Nephron progenitor cell (in vitro differentiated cells): ENCODE results near the gene KCNJ16.

Experiments used
- DNase-seq: peaks from one replicate; pipeline ENCODE4 v3.0.0; 2021
- H3K27ac Mint-ChIP-seq: 2 replicates; pipeline ENCODE4 v1.8.0; 2021; ENCODE audit warnings: mild to moderate bottlenecking, moderate library complexity, mixed read lengths
- H3K27me3 Mint-ChIP-seq: 2 replicates; pipeline ENCODE4 v1.8.0; 2021; ENCODE audit warnings: mild to moderate bottlenecking, low read depth, mixed read lengths; ENCODE audit not compliant: poor library complexity
- H3K36me3 Mint-ChIP-seq: 2 replicates; pipeline ENCODE4 v1.8.0; 2021; ENCODE audit warnings: low read depth, mixed read lengths
- H3K4me1 Mint-ChIP-seq: 2 replicates; pipeline ENCODE4 v1.8.0; 2021; ENCODE audit warnings: mixed read lengths
- H3K4me3 Mint-ChIP-seq: 2 replicates; pipeline ENCODE4 v1.8.0; 2021; ENCODE audit warnings: mild to moderate bottlenecking, moderate library complexity, mixed read lengths
- H3K9me3 Mint-ChIP-seq: 2 replicates; pipeline ENCODE4 v1.8.0; 2021; ENCODE audit warnings: mild to moderate bottlenecking, moderate library complexity, mixed read lengths
- CTCF ChIP-seq: fragments of 200-600 bp; sonication (generic); IDR thresholded peaks from 2 replicates; pipeline ENCODE4 v1.5.0; 2021; ENCODE audit warnings: antibody characterized with exemption

Gene KCNJ16

GRCh38 chr17:70119545-70119944 lies 44.5 kb downstream of the KCNJ16 start:
- no peak for TF ChIP-seq CTCF

GRCh38 chr17:70119983-70120382 lies 45.0 kb downstream of the KCNJ16 start:
- TF ChIP-seq CTCF, result no peak
- DNase-seq, result no peak
- no peaks in the 10 kb centered on the region for H3K9me3 Mint-ChIP-seq
- H3K27me3 Mint-ChIP-seq, result peaks cover 6% of the 10 kb centered on the region
- H3K36me3 Mint-ChIP-seq, result no peaks in the 10 kb centered on the region
- H3K27ac Mint-ChIP-seq, result no peak overlapping the region
- no peak overlapping the region for H3K4me3 Mint-ChIP-seq
- peaks cover 13% of the 10 kb centered on the region for H3K4me1 Mint-ChIP-seq

More at GRCh38 chr17:70119545-70119944, 44.5 kb downstream of the KCNJ16 start:
- Mint-ChIP-seq H3K27ac (no peak overlapping the region), H3K9me3 (no peaks in the 10 kb centered on the region), H3K4me3 (no peak overlapping the region), H3K4me1 (peaks cover 9% of the 10 kb centered on the region), H3K27me3 (peaks cover 6% of the 10 kb centered on the region), H3K36me3 (no peaks in the 10 kb centered on the region)
- no peak for DNase-seq

- no peak overlapping the region for H3K4me3 Mint-ChIP-seq
- peaks cover 12% of the 10 kb centered on the region for H3K4me1 Mint-ChIP-seq
- H3K27me3 Mint-ChIP-seq, result peaks cover 6% of the 10 kb centered on the region
- H3K9me3 Mint-ChIP-seq, result no peaks in the 10 kb centered on the region
- DNase-seq, result no peak
- no peak for TF ChIP-seq CTCF
- no peak overlapping the region for H3K27ac Mint-ChIP-seq
- no peaks in the 10 kb centered on the region for H3K36me3 Mint-ChIP-seq
Observed at GRCh38 chr17:70120425-70120824, 45.4 kb downstream of the KCNJ16 start.

GRCh38 chr17:70121126-70121525 lies 46.1 kb downstream of the KCNJ16 start:
- TF ChIP-seq CTCF, result no peak
- no peak for DNase-seq
- Mint-ChIP-seq H3K36me3 (no peaks in the 10 kb centered on the region), H3K9me3 (no peaks in the 10 kb centered on the region), H3K27me3 (peaks cover 8% of the 10 kb centered on the region), H3K4me1 (peaks cover 8% of the 10 kb centered on the region), H3K27ac (no peak overlapping the region), H3K4me3 (no peak overlapping the region)

- no peak overlapping the region for H3K27ac Mint-ChIP-seq
- H3K9me3 Mint-ChIP-seq, result peaks cover 7% of the 10 kb centered on the region
- no peak for TF ChIP-seq CTCF
- DNase-seq, result no peak
- H3K4me3 Mint-ChIP-seq, result no peak overlapping the region
- peaks cover 8% of the 10 kb centered on the region for H3K4me1 Mint-ChIP-seq
- peaks cover 8% of the 10 kb centered on the region for H3K27me3 Mint-ChIP-seq
- H3K36me3 Mint-ChIP-seq, result no peaks in the 10 kb centered on the region
Observed at GRCh38 chr17:70123193-70123592, 48.2 kb downstream of the KCNJ16 start.

- H3K9me3 Mint-ChIP-seq, result peaks cover 7% of the 10 kb centered on the region
- peaks cover 8% of the 10 kb centered on the region for H3K27me3 Mint-ChIP-seq
- peaks cover 8% of the 10 kb centered on the region for H3K4me1 Mint-ChIP-seq
- H3K36me3 Mint-ChIP-seq, result no peaks in the 10 kb centered on the region
- H3K4me3 Mint-ChIP-seq, result no peak overlapping the region
- H3K27ac Mint-ChIP-seq, result no peak overlapping the region
- no peak for TF ChIP-seq CTCF
- DNase-seq, result no peak
Observed at GRCh38 chr17:70124723-70125122, 49.7 kb downstream of the KCNJ16 start.
